K562 (cell line): ENCODE results near the gene NRIP2. TPM values are rescaled to one million over a fixed set of nuclear protein-coding genes. Genes with fewer than 3 reads are reported as not detected.

ENCODE experiments used
- FOSL1 ChIP-seq: fragments of 200-800 bp; sonication (Bioruptor generic); conservative IDR thresholded peaks from 2 replicates; pipeline ENCODE4 v1.6.1; 2016; ENCODE audit warnings: missing genetic modification characterization, missing compliant biosample characterization
- GTF3C2 ChIP-seq: IDR thresholded peaks from 3 replicates; pipeline ENCODE4 v1.6.1; 2011; ENCODE audit warnings: borderline replicate concordance, mild to moderate bottlenecking, moderate library complexity; ENCODE audit not compliant: insufficient read length; ENCODE audit errors: extremely low read depth
- HNRNPLL ChIP-seq: fragments of 200-400 bp; formaldehyde crosslinking; IDR thresholded peaks from 2 replicates; pipeline ENCODE4 v1.6.1; 2017; ENCODE audit warnings: low read length, low read depth, mild to moderate bottlenecking; ENCODE audit not compliant: poor library complexity, severe bottlenecking
- NFIC ChIP-seq: fragments of 450-650 bp; IDR thresholded peaks from 2 replicates; pipeline ENCODE4 v1.6.1; 2017; ENCODE audit warnings: mild to moderate bottlenecking, inconsistent platforms
- NFYB ChIP-seq: IDR thresholded peaks from 2 replicates; pipeline ENCODE4 v1.6.1; 2011; ENCODE audit warnings: mild to moderate bottlenecking, moderate library complexity; ENCODE audit not compliant: insufficient read length; ENCODE audit errors: extremely low read depth
- RAD21 ChIP-seq, 2 experiments: fragments of 250-450 bp in 1 of 2; fragments of 450-650 bp in 1 of 2; sonication (Bioruptor Pico) in 1 of 2; formaldehyde crosslinking in 1 of 2; IDR thresholded peaks in 1 of 2; conservative IDR thresholded peaks in 1 of 2; 2 replicates each; pipeline versions ENCODE4 v1.4.0 to v1.8.0; 2020 to 2022; ENCODE audit warnings: mild to moderate bottlenecking in 2 of 2, moderate library complexity in 1 of 2
- REST ChIP-seq, 2 experiments: fragments of 450-650 bp; formaldehyde crosslinking in 1 of 2; IDR thresholded peaks; 2 replicates each; pipeline versions ENCODE4 v1.4.0 to v1.6.1; 2014 to 2020; ENCODE audit warnings: mild to moderate bottlenecking in 2 of 2, borderline replicate concordance in 1 of 2, low read depth in 1 of 2
- ZBTB12 ChIP-seq: fragments of 250-450 bp; sonication (Bioruptor Pico); IDR thresholded peaks from 2 replicates; pipeline ENCODE4 v1.4.0; 2020
- polyA plus RNA-seq, 8 experiments: library from polyadenylated mRNA; depleted of rRNA in 4 of 8; stranded (reverse) in 5 of 8; unstranded in 3 of 8; fragments of >200 nt; fragmentation: Nextera tagmentation in 2 of 8; fragmentation: Illumina TruSeq in 1 of 8; extraction: Ambion mirVana in 2 of 8; extraction: Trizol in 1 of 8; gene quantifications; 2 replicates each; pipeline versions ENCODE4 v1.2.1 to v1.2.3, GENCODE V29; 2011 to 2014; ENCODE audit warnings: inconsistent platforms in 1 of 8, missing spikeins in 1 of 8
- total RNA-seq, 7 experiments: library from RNA; depleted of rRNA in 6 of 7; stranded (reverse); fragments of >200 nt in 6 of 7; fragmentation: Illumina TruSeq in 2 of 7; extraction: Trizol in 2 of 7; gene quantifications; 2 replicates each; pipeline versions ENCODE4 v1.2.1 to v1.2.3, GENCODE V29; 2011 to 2021; ENCODE audit warnings: low replicate concordance in 1 of 7
- TF ChIP-seq, protein P1 (sequence below): sonication (generic); formaldehyde crosslinking; IDR thresholded peaks from 2 replicates; pipeline ENCODE4 v1.8.1; 2023; ENCODE audit warnings: mild to moderate bottlenecking, missing genetic modification reagents

The NRIP2 gene
- total and polyA plus RNA-seq, 9 of the 15 experiments (the other 6 are each of a cell fraction or from before 2014, with no cell fraction given), result 0.07 to 0.10 TPM; not detected in 7

DNA sequence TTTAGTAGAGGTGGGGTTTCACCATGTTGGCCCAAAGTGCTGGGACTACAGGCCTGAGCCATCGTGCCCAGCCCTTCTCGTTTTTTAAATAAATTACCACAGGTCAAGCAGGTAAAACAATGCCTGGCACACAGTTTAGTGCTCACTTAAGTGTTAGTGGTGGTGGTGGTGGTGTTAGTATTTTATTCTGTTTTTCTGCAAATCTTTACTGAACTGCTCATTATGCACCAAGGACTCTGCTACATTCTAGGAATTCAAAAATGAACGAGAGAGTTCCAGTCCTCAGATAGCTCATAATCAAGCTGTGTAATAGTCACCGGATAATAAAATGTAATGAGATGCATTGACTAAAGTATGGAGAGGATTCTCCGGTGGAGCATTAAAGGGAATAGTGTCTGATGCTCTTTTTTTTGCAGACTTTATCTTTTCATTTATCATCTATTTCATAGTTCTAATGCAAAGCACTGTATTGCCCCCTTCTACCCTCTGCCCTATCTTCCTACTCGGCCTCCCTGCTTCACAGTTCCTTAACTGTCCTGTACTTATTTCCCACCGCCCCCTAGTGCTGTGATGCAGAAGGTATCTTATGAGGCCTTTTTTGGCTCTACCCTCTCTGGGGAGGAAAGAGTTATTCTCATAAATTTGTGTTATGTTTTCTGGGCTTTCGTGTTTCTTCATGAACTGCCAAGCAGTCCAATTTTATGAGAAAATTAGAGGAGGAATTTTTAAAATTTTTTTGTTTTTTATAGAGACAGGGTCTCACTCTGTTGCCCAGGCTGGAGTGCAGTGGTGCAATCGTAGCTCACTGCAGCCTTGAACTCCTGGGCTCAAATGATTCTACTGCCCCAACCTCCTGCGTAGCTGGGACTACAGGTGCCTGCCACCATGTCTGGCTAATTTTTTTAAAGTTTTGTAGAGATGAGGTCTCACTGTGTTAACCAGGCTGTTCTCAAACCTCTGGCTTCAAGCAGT lies 21.3 kb downstream of the NRIP2 start (continued):
- TF ChIP-seq GTF3C2, result no peak
- TF ChIP-seq, protein P1, sequence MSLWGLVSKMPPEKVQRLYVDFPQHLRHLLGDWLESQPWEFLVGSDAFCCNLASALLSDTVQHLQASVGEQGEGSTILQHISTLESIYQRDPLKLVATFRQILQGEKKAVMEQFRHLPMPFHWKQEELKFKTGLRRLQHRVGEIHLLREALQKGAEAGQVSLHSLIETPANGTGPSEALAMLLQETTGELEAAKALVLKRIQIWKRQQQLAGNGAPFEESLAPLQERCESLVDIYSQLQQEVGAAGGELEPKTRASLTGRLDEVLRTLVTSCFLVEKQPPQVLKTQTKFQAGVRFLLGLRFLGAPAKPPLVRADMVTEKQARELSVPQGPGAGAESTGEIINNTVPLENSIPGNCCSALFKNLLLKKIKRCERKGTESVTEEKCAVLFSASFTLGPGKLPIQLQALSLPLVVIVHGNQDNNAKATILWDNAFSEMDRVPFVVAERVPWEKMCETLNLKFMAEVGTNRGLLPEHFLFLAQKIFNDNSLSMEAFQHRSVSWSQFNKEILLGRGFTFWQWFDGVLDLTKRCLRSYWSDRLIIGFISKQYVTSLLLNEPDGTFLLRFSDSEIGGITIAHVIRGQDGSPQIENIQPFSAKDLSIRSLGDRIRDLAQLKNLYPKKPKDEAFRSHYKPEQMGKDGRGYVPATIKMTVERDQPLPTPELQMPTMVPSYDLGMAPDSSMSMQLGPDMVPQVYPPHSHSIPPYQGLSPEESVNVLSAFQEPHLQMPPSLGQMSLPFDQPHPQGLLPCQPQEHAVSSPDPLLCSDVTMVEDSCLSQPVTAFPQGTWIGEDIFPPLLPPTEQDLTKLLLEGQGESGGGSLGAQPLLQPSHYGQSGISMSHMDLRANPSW (CRISPR knock-in tag), result no peak
- TF ChIP-seq HNRNPLL, result no peak
- peak; percentile 36; the same call in 1 of the 2 replicates for TF ChIP-seq REST (IDR thresholded peaks at IDR 0.05; ENCODE audit: borderline replicate concordance)
- TF ChIP-seq REST (CRISPR knock-in tag; IDR thresholded peaks at IDR 0.05; ENCODE audit: low read depth), result no peak
- peak in 1 of 2 experiments; percentile 66; a peak in 3 of 4 replicates for TF ChIP-seq RAD21 (CRISPR knock-in tag; conservative IDR thresholded peaks at IDR 0.05 in 1 of 2, IDR thresholded peaks at IDR 0.05 in 1 of 2)
- no peak for TF ChIP-seq FOSL1 (tag)
- no peak for TF ChIP-seq NFIC
- TF ChIP-seq ZBTB12 (CRISPR knock-in tag), result no peak
- no peak for TF ChIP-seq NFYB
